IPS-15b (cell line): ENCODE results near the gene PLEKHA6.

ENCODE experiments used
- H3K27me3 ChIP-seq: one replicate; pipeline ENCODE4 v1.6.1; 2013; ENCODE audit warnings: low read length; ENCODE audit not compliant: control insufficient read depth, insufficient read depth
- H3K36me3 ChIP-seq: one replicate; pipeline ENCODE4 v1.6.1; 2013; ENCODE audit warnings: low read length; ENCODE audit not compliant: control insufficient read depth, insufficient read depth
- H3K4me1 ChIP-seq: one replicate; pipeline ENCODE4 v1.6.1; 2013; ENCODE audit warnings: mild to moderate bottlenecking, low read length; ENCODE audit not compliant: control insufficient read depth, insufficient read depth
- H3K4me3 ChIP-seq: one replicate; pipeline ENCODE4 v1.5.1; 2013; ENCODE audit warnings: low read depth, low read length
- H3K9ac ChIP-seq: one replicate; pipeline ENCODE4 v1.6.1; 2013; ENCODE audit warnings: low read depth, mild to moderate bottlenecking, low read length
- H3K9me3 ChIP-seq: one replicate; pipeline ENCODE4 v1.6.1; 2013; ENCODE audit warnings: mild to moderate bottlenecking, low read length; ENCODE audit not compliant: control insufficient read depth, insufficient read depth

Gene PLEKHA6

DNA sequence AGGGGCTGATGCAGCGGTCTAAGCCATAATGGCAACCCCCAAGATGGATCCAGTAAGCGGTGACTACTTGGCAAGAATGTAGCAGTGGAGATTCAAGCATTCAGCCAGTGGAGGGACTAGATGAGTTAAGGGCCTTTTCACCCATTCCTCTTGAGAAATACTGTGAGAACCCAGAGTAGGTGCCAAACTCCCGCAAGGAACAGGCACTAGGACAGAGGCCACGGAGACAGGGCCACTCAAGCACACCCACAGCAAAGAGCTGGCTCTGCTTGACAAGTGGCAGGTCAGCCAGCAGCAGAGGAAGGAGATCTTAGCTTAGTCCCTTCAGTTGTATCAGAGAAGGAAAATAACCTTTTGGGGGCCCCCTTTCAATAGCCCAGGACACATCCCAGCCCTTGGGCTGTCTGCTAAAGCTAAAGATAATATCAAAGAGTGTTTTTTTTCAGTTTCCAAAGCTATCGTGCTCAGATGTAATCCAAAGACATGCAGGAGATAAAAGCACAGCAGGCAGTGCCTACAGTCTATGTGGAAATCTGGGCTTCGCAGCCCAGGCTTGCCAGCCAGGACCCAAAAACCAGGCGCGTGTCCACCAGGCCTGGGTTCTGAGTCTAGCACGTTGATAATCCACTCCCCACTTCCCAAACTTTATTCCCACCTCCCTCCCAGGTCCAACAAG is 83.9 kb downstream of the PLEKHA6 start:
- H3K9me3 ChIP-seq: no peaks in the 10 kb centered on the region
- no peak overlapping the region for H3K9ac ChIP-seq
- H3K36me3 ChIP-seq: no peaks in the 10 kb centered on the region
- H3K27me3 ChIP-seq: no peaks in the 10 kb centered on the region
- H3K4me3 ChIP-seq: no peak overlapping the region
- H3K4me1 ChIP-seq: no peaks in the 10 kb centered on the region

DNA sequence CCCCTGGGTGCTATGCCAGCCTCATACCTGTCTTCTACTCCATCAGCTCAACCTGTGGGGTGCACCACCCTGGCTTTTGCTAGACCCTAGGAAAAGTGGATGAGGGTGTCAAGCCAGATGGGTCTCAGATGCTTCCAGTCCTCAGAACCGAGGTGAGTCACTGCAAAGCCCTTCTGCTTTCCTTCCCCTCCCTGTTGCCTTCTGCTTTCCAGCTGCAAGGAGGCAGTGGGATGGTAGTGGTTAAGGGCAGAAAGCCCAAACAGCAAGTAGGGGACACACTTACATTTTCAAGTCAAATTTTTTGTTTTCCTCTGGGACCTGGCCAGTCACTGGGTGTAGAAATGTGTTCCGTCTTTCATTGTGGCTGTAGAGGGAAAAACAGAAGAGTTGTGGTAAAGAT is 85.3 kb downstream of the PLEKHA6 start:
- no peaks in the 10 kb centered on the region for H3K9me3 ChIP-seq
- no peak overlapping the region for H3K4me3 ChIP-seq
- H3K9ac ChIP-seq: no peak overlapping the region
- H3K27me3 ChIP-seq: no peaks in the 10 kb centered on the region
- H3K4me1 ChIP-seq: no peaks in the 10 kb centered on the region
- no peaks in the 10 kb centered on the region for H3K36me3 ChIP-seq

DNA sequence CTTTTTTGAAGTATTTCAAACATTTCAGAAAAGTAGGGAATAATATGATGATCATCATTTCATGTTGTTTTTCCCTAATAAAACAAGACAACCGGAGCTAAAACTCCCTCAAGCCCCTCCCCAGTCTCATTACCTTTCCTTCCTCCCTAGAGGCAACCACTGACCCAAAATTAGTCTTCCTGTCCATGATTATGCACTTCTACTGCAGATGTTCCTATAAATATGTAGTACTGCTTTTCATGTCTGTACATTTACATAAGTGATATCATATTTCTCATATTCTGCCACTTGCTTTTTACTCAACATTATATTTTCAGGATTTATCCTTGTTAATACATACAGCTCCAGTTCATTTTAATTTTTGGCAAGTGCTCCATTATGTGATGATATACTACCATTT is 87.2 kb downstream of the PLEKHA6 start:
- no peaks in the 10 kb centered on the region for H3K9me3 ChIP-seq
- no peaks in the 10 kb centered on the region for H3K4me1 ChIP-seq
- no peak overlapping the region for H3K9ac ChIP-seq
- H3K4me3 ChIP-seq: no peak overlapping the region
- no peaks in the 10 kb centered on the region for H3K27me3 ChIP-seq
- no peaks in the 10 kb centered on the region for H3K36me3 ChIP-seq

DNA sequence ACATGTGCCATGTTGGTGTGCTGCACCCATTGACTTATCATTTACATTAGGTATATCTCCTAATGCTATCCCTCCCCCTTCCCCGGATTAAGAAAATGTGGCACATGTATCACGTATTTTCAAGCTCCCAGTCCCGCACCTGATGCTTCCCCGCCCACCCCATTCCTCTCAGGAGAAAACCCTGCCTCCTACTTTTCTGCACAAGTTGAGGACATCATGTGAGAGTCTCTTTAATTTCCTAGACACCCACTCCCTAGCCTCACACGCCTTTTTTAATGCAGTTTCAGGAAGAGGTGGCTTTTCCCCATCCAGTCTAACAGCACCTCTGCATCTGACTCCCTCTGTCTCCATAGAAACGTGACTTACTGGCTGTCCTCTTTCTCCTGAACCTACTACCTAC is 87.8 kb downstream of the PLEKHA6 start:
- Histone ChIP-seq H3K4me1 (no peaks in the 10 kb centered on the region), H3K4me3 (no peak overlapping the region), H3K36me3 (no peaks in the 10 kb centered on the region), H3K9me3 (no peaks in the 10 kb centered on the region), H3K9ac (no peak overlapping the region), H3K27me3 (no peaks in the 10 kb centered on the region)

DNA sequence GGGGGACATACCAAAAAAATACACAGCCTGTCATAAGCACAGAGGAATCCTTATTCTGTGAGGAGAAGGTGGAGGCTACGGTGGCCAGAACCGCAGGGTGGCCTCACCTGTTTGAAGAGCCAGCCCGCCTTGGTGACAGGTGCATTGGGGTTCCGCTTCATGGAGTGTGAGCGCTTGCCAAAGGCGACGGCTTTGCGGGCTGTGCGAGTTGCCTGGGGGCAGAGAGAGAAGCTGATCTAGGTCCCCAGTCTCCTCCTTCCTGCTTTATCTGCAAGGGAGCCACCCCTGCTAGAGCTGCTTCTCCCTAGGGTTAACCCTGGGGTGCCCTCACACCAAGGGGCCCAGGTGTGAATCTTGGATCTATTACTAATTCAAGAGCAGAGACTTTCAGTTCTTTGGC is 91.6 kb downstream of the PLEKHA6 start:
- Histone ChIP-seq H3K4me3 (no peak overlapping the region), H3K4me1 (no peaks in the 10 kb centered on the region), H3K9me3 (no peaks in the 10 kb centered on the region), H3K36me3 (no peaks in the 10 kb centered on the region), H3K27me3 (no peaks in the 10 kb centered on the region), H3K9ac (no peak overlapping the region)

DNA sequence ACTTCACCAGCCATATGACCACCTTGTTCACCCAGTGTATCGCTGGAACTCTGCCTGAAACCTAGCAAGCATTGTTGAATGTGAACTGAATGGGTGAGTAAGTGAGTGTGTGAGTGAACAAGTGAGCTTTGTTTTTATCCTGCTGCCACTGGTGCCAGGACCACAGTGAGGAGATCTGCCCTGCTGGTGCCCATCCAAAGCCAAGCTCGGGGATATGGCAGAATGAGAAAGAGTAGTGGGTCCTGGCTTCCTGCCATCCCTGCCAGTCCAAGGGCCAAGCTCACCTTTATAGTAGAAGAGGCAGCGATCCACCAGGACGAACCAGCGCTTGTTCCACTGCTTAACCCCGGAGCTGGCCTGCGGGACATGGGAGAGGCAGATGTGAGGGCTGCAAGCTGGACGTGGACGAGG is 92.5 kb downstream of the PLEKHA6 start:
- peaks cover 2% of the 10 kb centered on the region for H3K36me3 ChIP-seq
- H3K4me3 ChIP-seq: no peak overlapping the region
- no peaks in the 10 kb centered on the region for H3K27me3 ChIP-seq
- H3K9ac ChIP-seq: no peak overlapping the region
- H3K9me3 ChIP-seq: no peaks in the 10 kb centered on the region
- H3K4me1 ChIP-seq: no peaks in the 10 kb centered on the region

DNA sequence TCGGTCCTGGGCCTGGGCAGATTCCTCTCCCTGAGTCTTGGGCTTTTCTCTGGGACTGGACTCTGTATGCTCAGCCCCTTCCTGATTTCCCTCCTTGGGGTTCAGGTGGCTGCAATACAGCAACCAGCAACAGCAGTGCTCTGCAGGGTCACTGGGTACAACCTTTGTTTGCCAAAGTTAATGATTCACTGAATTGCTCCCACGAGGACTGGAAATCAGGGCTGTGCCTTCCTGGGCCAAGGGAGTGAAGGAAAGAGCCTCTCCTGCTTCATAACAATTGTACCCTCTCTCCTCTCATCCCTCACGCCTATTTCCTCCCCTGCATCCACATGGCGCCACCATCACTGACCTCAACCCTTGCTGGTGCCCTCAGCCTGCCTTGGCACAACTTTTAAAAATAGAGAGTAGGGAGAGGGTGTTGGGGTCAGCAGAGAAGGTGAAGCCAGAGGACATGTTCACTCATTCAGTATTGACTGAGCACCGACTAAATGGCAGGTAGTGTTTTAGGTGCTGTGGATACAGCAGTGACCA is 93.2 kb downstream of the PLEKHA6 start:
- Histone ChIP-seq H3K27me3 (no peaks in the 10 kb centered on the region), H3K9ac (no peak overlapping the region), H3K4me1 (no peaks in the 10 kb centered on the region), H3K9me3 (no peaks in the 10 kb centered on the region), H3K4me3 (no peak overlapping the region), H3K36me3 (peaks cover 2% of the 10 kb centered on the region)

DNA sequence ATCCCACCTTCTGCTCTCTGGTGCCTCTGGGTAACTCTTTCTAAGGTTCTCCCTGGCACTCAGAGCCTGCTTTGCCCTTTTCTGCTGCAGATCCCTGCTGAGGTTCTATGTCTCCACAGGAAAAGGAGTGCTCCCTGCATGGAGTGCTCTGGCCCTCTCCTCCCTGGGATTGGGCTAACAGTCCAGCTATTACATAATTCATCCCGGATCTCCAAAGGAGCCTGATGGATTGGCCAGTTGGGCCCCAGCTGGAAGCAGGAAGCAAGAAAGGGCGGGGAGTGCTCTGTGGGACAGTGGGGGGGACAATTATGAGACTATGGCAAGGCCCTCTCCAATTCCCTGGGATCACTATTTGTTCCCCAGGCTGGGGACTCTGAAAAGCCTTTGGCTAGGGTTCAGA is 94.1 kb downstream of the PLEKHA6 start:
- H3K27me3 ChIP-seq: no peaks in the 10 kb centered on the region
- H3K4me3 ChIP-seq: no peak overlapping the region
- H3K9me3 ChIP-seq: no peaks in the 10 kb centered on the region
- H3K9ac ChIP-seq: no peak overlapping the region
- peaks cover 2% of the 10 kb centered on the region for H3K36me3 ChIP-seq
- no peaks in the 10 kb centered on the region for H3K4me1 ChIP-seq

DNA sequence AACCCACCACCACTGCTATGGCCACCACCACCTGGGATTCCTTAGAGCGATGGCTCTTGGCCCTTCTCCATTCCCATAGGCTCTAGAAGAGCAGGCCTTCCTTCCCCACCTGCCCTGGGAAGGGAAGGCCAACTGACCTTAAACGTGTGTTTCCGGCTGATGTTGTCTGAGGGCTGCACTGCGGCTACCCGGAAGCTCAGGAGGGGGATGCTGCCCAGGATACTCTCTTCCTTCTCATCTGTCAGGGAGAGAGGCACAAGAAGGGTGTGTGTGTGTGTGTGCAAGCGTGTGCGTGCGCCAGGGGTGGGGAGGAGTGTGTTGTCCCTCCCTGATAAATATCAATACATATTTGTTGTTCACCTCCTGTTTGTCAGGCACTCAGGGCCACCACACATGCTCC is 94.9 kb downstream of the PLEKHA6 start:
- H3K4me3 ChIP-seq: no peak overlapping the region
- peaks cover 2% of the 10 kb centered on the region for H3K36me3 ChIP-seq
- no peaks in the 10 kb centered on the region for H3K4me1 ChIP-seq

DNA sequence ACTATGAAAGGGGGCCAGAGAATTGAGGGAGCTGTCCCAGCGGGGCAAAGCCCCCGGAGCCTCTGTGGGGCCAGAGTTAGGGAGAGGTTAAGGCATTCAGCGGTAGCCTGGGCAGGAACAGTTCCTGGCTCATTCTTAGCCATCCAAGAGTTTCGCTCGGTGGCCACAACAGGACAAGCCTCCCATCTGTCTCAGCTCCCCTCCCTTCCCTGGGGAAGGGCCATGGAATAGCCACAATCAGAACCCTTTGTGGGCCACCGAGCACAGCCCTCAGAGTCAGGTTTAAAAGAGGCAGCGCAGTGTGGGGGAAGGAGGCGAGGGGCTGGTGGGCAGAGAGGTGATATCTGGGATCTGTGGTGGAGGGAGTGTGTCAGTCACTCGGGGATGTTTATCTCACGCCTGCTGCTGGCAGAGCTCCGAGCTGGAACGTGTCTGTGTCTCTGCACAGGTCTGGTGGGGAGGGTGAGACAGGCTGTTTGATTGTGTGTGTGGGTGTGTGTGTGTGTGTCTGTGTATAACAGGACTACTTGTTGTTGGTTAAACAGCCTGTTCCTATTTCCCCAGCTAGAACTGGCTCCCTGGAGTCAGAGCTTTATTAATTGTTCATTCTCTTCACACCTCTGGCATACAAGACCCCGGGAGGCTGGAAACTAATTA is 96.3 kb downstream of the PLEKHA6 start:
- no peaks in the 10 kb centered on the region for H3K4me1 ChIP-seq
- no peaks in the 10 kb centered on the region for H3K27me3 ChIP-seq
- H3K9me3 ChIP-seq: no peaks in the 10 kb centered on the region
- no peak overlapping the region for H3K9ac ChIP-seq
- H3K36me3 ChIP-seq: peaks cover 2% of the 10 kb centered on the region
- H3K4me3 ChIP-seq: no peak overlapping the region

More for the DNA sequence above, 94.9 kb downstream of the PLEKHA6 start:
- no peak overlapping the region for H3K9ac ChIP-seq
- H3K9me3 ChIP-seq: no peaks in the 10 kb centered on the region
- H3K27me3 ChIP-seq: no peaks in the 10 kb centered on the region

DNA sequence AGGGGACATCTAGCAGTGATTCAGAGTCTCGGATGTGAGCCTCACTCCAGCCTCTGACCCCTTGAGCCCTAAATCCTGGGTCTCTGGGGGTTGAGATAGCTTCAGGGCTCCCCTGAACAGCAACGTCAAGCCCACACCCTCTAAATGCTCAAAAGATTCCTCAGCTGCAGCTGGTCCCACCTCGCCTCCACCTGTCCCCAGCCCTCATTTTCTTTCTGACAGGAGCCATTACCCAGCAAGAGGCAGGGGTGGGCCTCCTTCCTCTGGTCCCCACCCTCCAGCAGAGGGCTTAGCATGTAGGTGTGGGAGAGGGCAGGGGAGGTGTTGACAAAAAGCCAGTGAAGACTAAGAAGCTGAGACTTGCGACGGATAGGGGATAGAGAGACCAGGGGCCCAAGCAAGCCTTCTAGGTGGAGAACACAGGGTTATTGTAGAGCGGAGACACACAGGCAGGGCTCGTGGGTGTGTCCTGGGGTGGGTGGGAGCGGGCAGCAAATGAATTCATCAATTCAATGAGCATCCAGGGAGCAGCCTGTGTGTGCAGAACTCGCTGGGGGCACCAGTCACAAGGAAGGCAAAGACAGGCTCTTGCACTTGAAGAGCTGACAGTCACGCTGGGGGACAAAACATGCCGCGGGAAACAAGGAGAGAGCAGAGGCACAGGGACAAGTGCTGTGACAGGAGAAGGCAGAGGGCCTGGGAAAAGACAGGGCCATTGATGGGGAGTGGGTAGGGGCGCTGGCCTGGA is 97.0 kb downstream of the PLEKHA6 start:
- H3K4me3 ChIP-seq: no peak overlapping the region
- no peaks in the 10 kb centered on the region for H3K9me3 ChIP-seq
- no peaks in the 10 kb centered on the region for H3K27me3 ChIP-seq
- peaks cover 2% of the 10 kb centered on the region for H3K36me3 ChIP-seq
- H3K4me1 ChIP-seq: no peaks in the 10 kb centered on the region
- H3K9ac ChIP-seq: no peak overlapping the region
